GM12865 (cell line): ENCODE data around the gene SMAP2.
"Not testable (repeated sequence)": the region's sequence is repeated elsewhere in the genome, so short reads cannot be mapped to it uniquely, and the experiment has no call there.

Experiments used
- DNase-seq: peaks from one replicate; pipeline ENCODE4 v3.0.0; 2010; ENCODE audit warnings: low read depth
- H3K4me3 ChIP-seq: 2 replicates; pipeline ENCODE4 v1.5.1; 2011; ENCODE audit warnings: mild to moderate bottlenecking, low read depth, low read length, control low read depth
- CTCF ChIP-seq: IDR thresholded peaks from 2 replicates; pipeline ENCODE4 v1.5.1; 2011; ENCODE audit warnings: low read length, control low read depth, low read depth, inconsistent platforms; ENCODE audit not compliant: insufficient read depth; ENCODE audit errors: missing control alignments

The SMAP2 gene

GRCh38 chr1:40384887-40385286, 11.4 kb downstream of the SMAP2 start:
- peak; percentile 66 for DNase-seq
- TF ChIP-seq CTCF: no peak
- H3K4me3 ChIP-seq: peak overlapping the region; percentile 47

- no peak for TF ChIP-seq CTCF
- DNase-seq: peak; percentile 95
- peak overlapping the region; percentile 48 for H3K4me3 ChIP-seq
Measured at GRCh38 chr1:40385437-40386358, 12.2 kb downstream of the SMAP2 start.

GRCh38 chr1:40386359-40386723, 12.8 kb downstream of the SMAP2 start:
- DNase-seq: no peak
- H3K4me3 ChIP-seq: peak overlapping the region; percentile 48

GRCh38 chr1:40386796-40387195, 13.3 kb downstream of the SMAP2 start:
- no peak for TF ChIP-seq CTCF
- DNase-seq: no peak
- peak overlapping the region; percentile 48 for H3K4me3 ChIP-seq

More at GRCh38 chr1:40386359-40386723, 12.8 kb downstream of the SMAP2 start:
- TF ChIP-seq CTCF: no peak

- not testable (repeated sequence) for DNase-seq
- H3K4me3 ChIP-seq: peak overlapping the region; percentile 48
Measured at GRCh38 chr1:40387381-40388306, 14.1 kb downstream of the SMAP2 start.

GRCh38 chr1:40388456-40389321, 15.2 kb downstream of the SMAP2 start:
- H3K4me3 ChIP-seq, DNase-seq: not testable (repeated sequence)

- DNase-seq: peak; percentile 51
- H3K4me3 ChIP-seq: no peak overlapping the region
- no peak for TF ChIP-seq CTCF
Measured at GRCh38 chr1:40389322-40389803, 15.8 kb downstream of the SMAP2 start.
